ENCODE measurements around the gene LEMD2. TPM values are rescaled to one million over a fixed set of nuclear protein-coding genes. Genes with fewer than 3 reads are reported as not detected.

LEMD2 gene
- 10 to 100 TPM; 44.3 to 99.2 (median 55.6) TPM for total RNA-seq

- peak in 1 of 2 donors; percentile 92 for TF ChIP-seq POLR2A (IDR thresholded peaks at IDR 0.05)
- no peak for TF ChIP-seq CTCF (IDR thresholded peaks at IDR 0.05)
- peak; percentile 50 to 100 (median 80) for TF ChIP-seq POLR2AphosphoS5 (IDR thresholded peaks at IDR 0.05)
- no peak for TF ChIP-seq EP300 (IDR thresholded peaks at IDR 0.05)
- Histone ChIP-seq H3K4me1 (peaks cover 48% of the 10 kb centered on the region), H3K36me3 (peaks cover 13% of the 10 kb centered on the region), H3K27ac (peak within 1 kb of the TSS; percentile 99), H3K27me3 (no peaks in the 10 kb centered on the region), H3K9me3 (no peaks in the 10 kb centered on the region), H3K4me3 (peak within 1 kb of the TSS; percentile 93)
- peak; percentile 95 to 96 for DNase-seq (ENCODE audit: low spot score in 2 of 2)
- 6% methylated on average over 61 of the region's 86 CpGs for WGBS
Observed at GRCh38 chr6:33788694-33789549, at the start of gene LEMD2. LEMD2 (minus strand) TSS chr6:33789130; CDS start chr6:33789116, 14 bp downstream.

DNA sequence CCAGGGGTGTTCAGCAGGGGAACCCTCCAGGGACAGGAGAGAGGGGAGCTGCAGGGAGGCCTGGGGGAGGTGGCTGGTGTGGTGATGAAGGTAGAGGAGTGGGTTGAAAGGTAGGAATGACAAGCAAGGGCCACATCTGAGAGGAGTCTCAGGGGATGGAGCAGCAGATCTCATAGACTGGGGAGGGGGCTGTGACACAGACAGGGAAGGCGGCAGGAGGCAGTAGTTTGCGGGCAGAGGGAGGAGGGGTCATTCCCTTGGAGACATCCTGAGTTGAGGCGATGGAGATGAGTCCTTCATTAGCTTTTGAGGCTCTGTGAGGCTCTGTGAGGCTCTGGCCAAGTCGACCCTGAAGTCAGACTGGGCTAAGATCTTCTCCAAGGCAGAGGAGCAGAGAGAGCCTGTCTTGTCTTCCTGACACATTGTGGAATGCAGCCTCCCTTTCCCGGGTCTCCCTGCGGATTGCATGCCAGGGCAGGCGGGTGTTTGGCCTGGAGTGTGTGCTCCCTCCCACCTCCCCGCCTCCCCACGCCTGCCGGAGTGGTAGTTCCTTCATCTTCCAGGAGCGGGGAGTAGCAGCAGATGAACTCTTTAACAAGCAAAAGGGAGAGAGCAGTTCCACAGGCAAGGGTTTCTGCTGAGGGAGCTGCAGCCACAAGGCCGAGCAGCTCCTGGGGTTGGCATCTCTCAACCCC, 49.2 kb upstream of the LEMD2 start:
- peaks cover 28% of the 10 kb centered on the region for H3K4me1 ChIP-seq
- H3K27me3 ChIP-seq, result no peaks in the 10 kb centered on the region
- no peaks in the 10 kb centered on the region for H3K36me3 ChIP-seq
- no peak for DNase-seq (ENCODE audit: low spot score in 2 of 2)
- no peaks in the 10 kb centered on the region for H3K9me3 ChIP-seq
- H3K4me3 ChIP-seq, result no peak overlapping the region
- no peak overlapping the region for H3K27ac ChIP-seq
- 26% methylated on average over 6 of the region's 12 CpGs for WGBS
- no peak for TF ChIP-seq EP300 (IDR thresholded peaks at IDR 0.05)
- TF ChIP-seq POLR2AphosphoS5 (IDR thresholded peaks at IDR 0.05), result no peak

DNA sequence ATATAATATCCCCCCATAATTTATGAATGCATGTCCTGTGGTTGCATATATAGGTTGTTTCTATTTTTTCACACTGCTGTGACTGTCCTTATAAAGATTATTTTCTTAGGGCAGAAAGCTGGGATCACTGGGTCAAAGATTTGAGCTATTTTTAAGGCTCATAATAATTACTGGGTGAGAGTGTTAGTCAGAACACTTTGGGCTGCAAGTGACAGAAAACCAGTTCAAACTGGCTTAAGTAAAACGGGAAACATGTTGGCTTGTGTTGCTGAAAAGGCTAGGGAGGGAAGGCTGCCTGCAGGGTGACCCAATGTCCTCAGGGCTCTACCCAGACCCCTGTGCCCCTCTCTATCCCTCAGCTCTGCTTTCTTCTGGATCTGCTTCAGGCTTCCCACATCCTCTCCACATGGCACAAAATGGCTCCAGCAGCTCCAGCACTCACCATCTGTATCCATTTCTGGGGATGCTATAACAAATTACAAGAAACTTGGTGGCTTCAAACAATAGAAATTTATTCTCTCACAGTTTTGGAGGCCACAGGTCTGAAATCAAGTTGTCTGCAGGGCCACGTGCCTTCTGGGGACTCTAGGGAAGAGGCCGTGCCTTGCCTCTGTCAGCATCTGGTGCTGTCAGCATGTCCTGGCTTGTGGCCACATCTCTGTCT, 48.0 kb upstream of the LEMD2 start:
- H3K27ac ChIP-seq, result no peak overlapping the region
- DNase-seq (ENCODE audit: low spot score in 2 of 2), result no peak
- H3K9me3 ChIP-seq, result no peaks in the 10 kb centered on the region
- no peak overlapping the region for H3K4me3 ChIP-seq
- H3K36me3 ChIP-seq, result no peaks in the 10 kb centered on the region
- peaks cover 28% of the 10 kb centered on the region for H3K4me1 ChIP-seq
- H3K27me3 ChIP-seq, result no peaks in the 10 kb centered on the region
- no peak for TF ChIP-seq POLR2AphosphoS5 (IDR thresholded peaks at IDR 0.05)
- no peak for TF ChIP-seq EP300 (IDR thresholded peaks at IDR 0.05)
- TF ChIP-seq POLR2A (IDR thresholded peaks at IDR 0.05), result no peak
- no peak for TF ChIP-seq CTCF (IDR thresholded peaks at IDR 0.05)
- WGBS, result 81% methylated on average over 3 of the region's 3 CpGs

GRCh38 chr6:33834401-33835392, 45.8 kb upstream of the LEMD2 start:
- no peak overlapping the region for H3K27ac ChIP-seq

More at GRCh38 chr6:33834401-33835392, 45.8 kb upstream of the LEMD2 start:
- H3K4me3 ChIP-seq, result no peak overlapping the region
- peaks cover 15% of the 10 kb centered on the region for H3K4me1 ChIP-seq
- H3K27me3 ChIP-seq, result peaks cover 13% of the 10 kb centered on the region
- no peak for DNase-seq (ENCODE audit: low spot score in 2 of 2)
- H3K9me3 ChIP-seq, result no peaks in the 10 kb centered on the region
- no peak for TF ChIP-seq CTCF (IDR thresholded peaks at IDR 0.05)
- no peak for TF ChIP-seq POLR2A (IDR thresholded peaks at IDR 0.05)
- no peak for TF ChIP-seq POLR2AphosphoS5 (IDR thresholded peaks at IDR 0.05)
- no peak for TF ChIP-seq EP300 (IDR thresholded peaks at IDR 0.05)
- H3K36me3 ChIP-seq, result no peaks in the 10 kb centered on the region
- 52% methylated on average over 20 of the region's 22 CpGs for WGBS

Data from suprapubic skin (tissue), 4 donors.